ENCODE data around the gene ASZ1. TPM values are rescaled to one million over a fixed set of nuclear protein-coding genes. Genes with fewer than 3 reads are reported as not detected.
"Not testable (repeated sequence)": the region's sequence is repeated elsewhere in the genome, so short reads cannot be mapped to it uniquely, and the experiment has no call there.

ASZ1 gene
- total RNA-seq, 1 donor from 2014 or later, result not detected

GRCh38 chr7:117444646-117445045 lies 17.4 kb upstream of the ASZ1 start:
- DNase-seq (ENCODE audit: extremely low spot score, unreplicated experiment), result no peak
- Mint-ChIP-seq H3K9me3 (ENCODE audit: unreplicated experiment) (peaks cover 8% of the 10 kb centered on the region), H3K36me3 (ENCODE audit: unreplicated experiment) (no peaks in the 10 kb centered on the region), H3K27me3 (ENCODE audit: unreplicated experiment) (peaks cover 4% of the 10 kb centered on the region), H3K4me3 (ENCODE audit: unreplicated experiment) (no peak overlapping the region), H3K4me1 (ENCODE audit: unreplicated experiment) (no peaks in the 10 kb centered on the region), H3K27ac (ENCODE audit: unreplicated experiment) (no peak overlapping the region)
- TF ChIP-seq, protein P1, sequence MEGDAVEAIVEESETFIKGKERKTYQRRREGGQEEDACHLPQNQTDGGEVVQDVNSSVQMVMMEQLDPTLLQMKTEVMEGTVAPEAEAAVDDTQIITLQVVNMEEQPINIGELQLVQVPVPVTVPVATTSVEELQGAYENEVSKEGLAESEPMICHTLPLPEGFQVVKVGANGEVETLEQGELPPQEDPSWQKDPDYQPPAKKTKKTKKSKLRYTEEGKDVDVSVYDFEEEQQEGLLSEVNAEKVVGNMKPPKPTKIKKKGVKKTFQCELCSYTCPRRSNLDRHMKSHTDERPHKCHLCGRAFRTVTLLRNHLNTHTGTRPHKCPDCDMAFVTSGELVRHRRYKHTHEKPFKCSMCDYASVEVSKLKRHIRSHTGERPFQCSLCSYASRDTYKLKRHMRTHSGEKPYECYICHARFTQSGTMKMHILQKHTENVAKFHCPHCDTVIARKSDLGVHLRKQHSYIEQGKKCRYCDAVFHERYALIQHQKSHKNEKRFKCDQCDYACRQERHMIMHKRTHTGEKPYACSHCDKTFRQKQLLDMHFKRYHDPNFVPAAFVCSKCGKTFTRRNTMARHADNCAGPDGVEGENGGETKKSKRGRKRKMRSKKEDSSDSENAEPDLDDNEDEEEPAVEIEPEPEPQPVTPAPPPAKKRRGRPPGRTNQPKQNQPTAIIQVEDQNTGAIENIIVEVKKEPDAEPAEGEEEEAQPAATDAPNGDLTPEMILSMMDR (IDR thresholded peaks at IDR 0.05), result no peak

GRCh38 chr7:117435475-117436043 lies 8.3 kb upstream of the ASZ1 start:
- H3K27me3 Mint-ChIP-seq (ENCODE audit: unreplicated experiment), result peaks cover 35% of the 10 kb centered on the region
- no peaks in the 10 kb centered on the region for H3K36me3 Mint-ChIP-seq (ENCODE audit: unreplicated experiment)
- TF ChIP-seq, protein P1 (IDR thresholded peaks at IDR 0.05), result no peak
- peaks cover under 1% of the 10 kb centered on the region for H3K9me3 Mint-ChIP-seq (ENCODE audit: unreplicated experiment)
- no peak for DNase-seq (ENCODE audit: extremely low spot score, unreplicated experiment)
- H3K4me1 Mint-ChIP-seq (ENCODE audit: unreplicated experiment), result no peaks in the 10 kb centered on the region
- no peak overlapping the region for H3K27ac Mint-ChIP-seq (ENCODE audit: unreplicated experiment)
- H3K4me3 Mint-ChIP-seq (ENCODE audit: unreplicated experiment), result no peak overlapping the region

DNA sequence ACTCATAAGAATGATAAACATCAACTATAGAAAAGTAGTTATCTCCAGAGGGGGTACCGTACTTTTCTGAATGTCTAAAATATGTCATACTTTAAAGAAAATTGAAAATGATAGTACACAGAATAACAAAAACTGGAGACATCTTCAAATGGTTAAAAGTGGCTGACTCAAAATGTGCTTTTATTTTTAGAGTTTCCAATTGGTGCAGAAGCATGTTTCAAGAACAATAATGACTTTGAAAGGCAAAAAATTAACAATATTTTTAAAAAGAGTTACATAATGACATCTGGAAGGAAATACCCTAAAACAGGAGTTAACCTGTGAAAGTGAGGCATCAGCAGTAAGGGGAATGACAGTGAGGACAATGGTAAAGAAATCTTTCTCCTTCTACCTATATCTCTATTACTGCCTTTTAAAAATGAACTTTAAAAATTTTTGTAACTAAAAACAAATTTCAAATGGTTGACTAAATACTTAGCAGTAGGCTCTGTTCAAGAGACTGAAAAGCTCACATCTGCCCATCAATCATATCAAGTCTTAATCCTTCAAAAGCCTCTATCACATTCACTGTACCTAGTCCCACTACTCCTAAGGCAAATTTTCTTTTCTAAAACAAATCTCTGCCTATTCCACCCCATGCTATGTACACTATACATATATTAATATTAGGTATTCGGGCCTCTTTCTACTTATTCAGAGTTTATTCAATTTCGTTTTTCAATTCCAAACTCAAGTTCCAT lies 3.0 kb downstream of the ASZ1 start:
- Mint-ChIP-seq H3K4me3 (ENCODE audit: unreplicated experiment) (no peak overlapping the region), H3K36me3 (ENCODE audit: unreplicated experiment) (no peaks in the 10 kb centered on the region), H3K27ac (ENCODE audit: unreplicated experiment) (no peak overlapping the region), H3K9me3 (ENCODE audit: unreplicated experiment) (no peaks in the 10 kb centered on the region), H3K4me1 (ENCODE audit: unreplicated experiment) (no peaks in the 10 kb centered on the region), H3K27me3 (ENCODE audit: unreplicated experiment) (peaks cover 16% of the 10 kb centered on the region)
- TF ChIP-seq, protein P1 (IDR thresholded peaks at IDR 0.05), result no peak
- DNase-seq (ENCODE audit: extremely low spot score, unreplicated experiment), result no peak

- not testable (repeated sequence) for H3K9me3 Mint-ChIP-seq (ENCODE audit: unreplicated experiment); DNase-seq (ENCODE audit: extremely low spot score, unreplicated experiment); H3K36me3 Mint-ChIP-seq (ENCODE audit: unreplicated experiment); H3K4me3 Mint-ChIP-seq (ENCODE audit: unreplicated experiment); H3K27me3 Mint-ChIP-seq (ENCODE audit: unreplicated experiment); H3K4me1 Mint-ChIP-seq (ENCODE audit: unreplicated experiment); H3K27ac Mint-ChIP-seq (ENCODE audit: unreplicated experiment)
Observed at GRCh38 chr7:117414591-117414990, 12.7 kb downstream of the ASZ1 start.

DNA sequence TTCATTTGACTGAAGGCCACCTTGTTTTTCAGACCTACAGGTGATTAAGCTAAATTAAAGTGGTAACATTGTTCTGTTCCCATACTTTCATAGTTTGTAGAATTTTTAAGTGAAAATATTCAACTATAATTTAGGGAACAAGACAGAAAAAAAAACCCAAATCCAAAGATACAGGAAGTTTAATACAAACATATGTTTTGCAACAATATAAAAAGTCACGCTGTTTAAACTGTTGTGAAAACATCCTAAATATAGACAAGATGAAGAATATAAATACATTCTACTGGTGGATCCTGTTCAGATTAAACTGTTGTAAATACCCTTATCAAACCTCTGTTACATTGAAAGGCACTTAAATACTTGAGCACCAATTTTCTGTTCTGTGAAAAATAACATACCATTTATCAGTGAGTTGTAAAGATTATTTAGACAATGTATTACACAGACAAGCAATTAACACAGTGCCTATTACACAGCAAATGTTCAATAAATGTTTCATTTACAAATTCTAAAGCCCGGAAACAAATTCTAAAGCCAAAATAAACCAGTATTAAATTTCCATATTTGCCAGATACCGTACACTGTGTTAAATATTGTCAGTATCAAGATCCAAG lies 14.2 kb downstream of the ASZ1 start:
- Mint-ChIP-seq H3K9me3 (ENCODE audit: unreplicated experiment) (no peaks in the 10 kb centered on the region), H3K4me1 (ENCODE audit: unreplicated experiment) (peaks cover 4% of the 10 kb centered on the region), H3K27me3 (ENCODE audit: unreplicated experiment) (peaks cover 10% of the 10 kb centered on the region), H3K36me3 (ENCODE audit: unreplicated experiment) (no peaks in the 10 kb centered on the region), H3K27ac (ENCODE audit: unreplicated experiment) (no peak overlapping the region), H3K4me3 (ENCODE audit: unreplicated experiment) (no peak overlapping the region)
- TF ChIP-seq, protein P1 (IDR thresholded peaks at IDR 0.05), result no peak
- DNase-seq (ENCODE audit: extremely low spot score, unreplicated experiment), result no peak

Measured in osteocyte (in vitro differentiated cells).